DND-41 (cell line): ENCODE results near the gene IGSF8.

ENCODE experiments used
- ATAC-seq: fragments of 200-7000 bp; cut with Tn5 transposase; 3 replicates; pipeline ENCODE4 v1.9.1; 2021; ENCODE audit warnings: low read depth; ENCODE audit not compliant: insufficient read depth
- DNase-seq: peaks from one replicate; pipeline ENCODE4 v3.0.0-alpha.2; 2020
- H2AFZ ChIP-seq: 2 replicates; pipeline ENCODE4 v1.6.0; 2012; ENCODE audit warnings: low read depth, low read length
- H3K27ac ChIP-seq: 2 replicates; pipeline ENCODE4 v1.5.1; 2012; ENCODE audit warnings: low read length, inconsistent platforms
- H3K27me3 ChIP-seq: fragments of 200-600 bp; sonication (generic); 2 replicates; pipeline ENCODE4 v1.6.0; 2012; ENCODE audit warnings: low read length, mild to moderate bottlenecking, inconsistent platforms; ENCODE audit not compliant: insufficient read depth, poor library complexity
- H3K36me3 ChIP-seq: 2 replicates; pipeline ENCODE4 v1.5.1; 2012; ENCODE audit warnings: low read length, inconsistent platforms; ENCODE audit not compliant: insufficient read depth
- H3K4me1 ChIP-seq: 2 replicates; pipeline ENCODE4 v1.5.1; 2012; ENCODE audit warnings: mild to moderate bottlenecking, low read length; ENCODE audit not compliant: insufficient read depth
- H3K4me2 ChIP-seq: 2 replicates; pipeline ENCODE4 v1.6.0; 2012; ENCODE audit warnings: mild to moderate bottlenecking, moderate library complexity, low read length, inconsistent platforms; ENCODE audit not compliant: insufficient read depth
- H3K4me3 ChIP-seq, 2 experiments: fragments of 200-600 bp in 1 of 2; shearing (Covaris generic) in 1 of 2; 2 replicates each; pipeline ENCODE4 v1.5.1; 2012 to 2016; ENCODE audit warnings: inconsistent platforms in 2 of 2, low read length in 2 of 2, mild to moderate bottlenecking in 2 of 2, low read depth in 1 of 2, moderate library complexity in 1 of 2
- H3K79me2 ChIP-seq: 2 replicates; pipeline ENCODE4 v1.6.0; 2012; ENCODE audit warnings: low read length, inconsistent platforms; ENCODE audit not compliant: insufficient read depth
- H3K9ac ChIP-seq: 2 replicates; pipeline ENCODE4 v1.6.0; 2012; ENCODE audit warnings: low read depth, mild to moderate bottlenecking, inconsistent platforms, low read length, moderate library complexity
- H3K9me3 ChIP-seq: 2 replicates; pipeline ENCODE4 v1.5.1; 2012; ENCODE audit warnings: low read length, moderate library complexity, mild to moderate bottlenecking, inconsistent platforms; ENCODE audit not compliant: insufficient read depth, severe bottlenecking
- H4K20me1 ChIP-seq: 2 replicates; pipeline ENCODE4 v1.6.0; 2012; ENCODE audit warnings: low read length; ENCODE audit not compliant: insufficient read depth
- CTCF ChIP-seq: IDR thresholded peaks from 2 replicates; pipeline ENCODE4 v1.5.1; 2012; ENCODE audit warnings: borderline replicate concordance, low read length, moderate library complexity, mild to moderate bottlenecking; ENCODE audit not compliant: poor library complexity, severe bottlenecking; ENCODE audit errors: extremely low read depth
- EZH2 ChIP-seq: IDR thresholded peaks from 3 replicates; pipeline ENCODE4 v1.6.1; 2012; ENCODE audit warnings: borderline replicate concordance, low read depth, mild to moderate bottlenecking, moderate library complexity, low read length, inconsistent platforms; ENCODE audit not compliant: severe bottlenecking

IGSF8 gene

GRCh38 chr1:160137216-160137862 is 38.9 kb upstream of the IGSF8 start:
- DNase-seq (no peak), ATAC-seq (no peak)
- Histone ChIP-seq H3K79me2 (no peaks in the 10 kb centered on the region), H3K27me3 (peaks cover 26% of the 10 kb centered on the region), H3K27ac (no peak overlapping the region), H3K36me3 (no peaks in the 10 kb centered on the region), H3K4me2 (no peak overlapping the region), H3K4me3 (no peak overlapping the region), H3K9ac (no peak overlapping the region), H2AFZ (no peak overlapping the region), H3K9me3 (no peaks in the 10 kb centered on the region), H4K20me1 (no peaks in the 10 kb centered on the region), H3K4me1 (no peaks in the 10 kb centered on the region)
- TF ChIP-seq CTCF (no peak), EZH2 (no peak)

GRCh38 chr1:160136926-160137200 is 38.4 kb upstream of the IGSF8 start:
- no peak for ATAC-seq

DNA sequence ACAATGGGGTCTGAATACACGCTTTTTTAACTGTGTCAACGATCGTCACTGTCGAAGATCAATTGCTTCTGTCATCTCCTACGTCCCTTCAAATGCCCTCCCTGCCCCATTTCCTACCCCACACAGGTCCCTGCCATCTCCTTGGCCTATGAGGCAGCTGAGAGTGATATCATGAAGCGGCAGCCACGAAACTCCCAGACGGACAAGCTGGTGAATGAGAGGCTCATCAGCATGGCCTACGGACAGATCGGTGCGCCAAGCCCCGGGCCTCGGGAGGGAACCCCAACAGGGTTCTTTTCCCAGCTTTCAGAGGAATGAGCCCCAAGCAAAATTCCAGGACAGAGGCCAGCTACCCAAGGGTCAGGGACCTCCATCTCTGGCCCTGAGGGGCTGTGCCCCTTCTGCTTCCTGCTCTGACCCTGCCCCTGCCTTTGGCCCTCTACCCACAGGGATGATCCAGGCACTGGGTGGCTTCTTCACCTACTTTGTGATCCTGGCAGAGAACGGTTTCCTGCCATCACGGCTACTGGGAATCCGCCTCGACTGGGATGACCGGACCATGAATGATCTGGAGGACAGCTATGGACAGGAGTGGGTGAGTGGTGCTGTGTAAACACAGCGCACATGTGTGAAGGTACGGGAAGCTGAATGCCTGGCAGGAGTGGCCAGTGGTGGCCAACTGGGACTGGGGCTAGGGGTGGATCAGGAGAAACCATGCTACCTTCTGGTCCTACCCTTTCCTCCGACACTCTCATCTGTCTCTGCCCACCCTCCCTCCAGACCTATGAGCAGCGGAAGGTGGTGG is 37.9 kb upstream of the IGSF8 start:
- H2AFZ ChIP-seq = no peak overlapping the region
- H3K9me3 ChIP-seq = no peaks in the 10 kb centered on the region
- peaks cover 23% of the 10 kb centered on the region for H3K27me3 ChIP-seq
- no peak for DNase-seq
- H3K9ac ChIP-seq = no peak overlapping the region
- no peaks in the 10 kb centered on the region for H3K79me2 ChIP-seq
- H3K4me3 ChIP-seq = no peak overlapping the region
- no peak overlapping the region for H3K27ac ChIP-seq
- H3K36me3 ChIP-seq = no peaks in the 10 kb centered on the region
- no peaks in the 10 kb centered on the region for H3K4me1 ChIP-seq
- TF ChIP-seq CTCF = no peak
- no peak for TF ChIP-seq EZH2
- no peak for ATAC-seq
- H3K4me2 ChIP-seq = no peak overlapping the region
- no peaks in the 10 kb centered on the region for H4K20me1 ChIP-seq

More at GRCh38 chr1:160136926-160137200, 38.4 kb upstream of the IGSF8 start:
- no peak for DNase-seq
- no peak overlapping the region for H2AFZ ChIP-seq
- no peaks in the 10 kb centered on the region for H3K79me2 ChIP-seq
- no peaks in the 10 kb centered on the region for H3K4me1 ChIP-seq
- no peak overlapping the region for H3K4me2 ChIP-seq
- H3K4me3 ChIP-seq = no peak overlapping the region
- TF ChIP-seq CTCF (no peak), EZH2 (no peak)
- peaks cover 24% of the 10 kb centered on the region for H3K27me3 ChIP-seq
- H3K27ac ChIP-seq = no peak overlapping the region
- H3K9ac ChIP-seq = no peak overlapping the region
- no peaks in the 10 kb centered on the region for H3K9me3 ChIP-seq
- no peaks in the 10 kb centered on the region for H4K20me1 ChIP-seq
- no peaks in the 10 kb centered on the region for H3K36me3 ChIP-seq
